Muscle of leg (tissue), 11 donors: ENCODE data around the gene SLC5A1. TPM values are rescaled to one million over a fixed set of nuclear protein-coding genes. Genes with fewer than 3 reads are reported as not detected.
A peak's percentile ranks its signal among the peaks of the same experiment; 100 is the strongest.

Source experiments
- DNase-seq: peaks from one replicate; pipeline ENCODE4 v3.0.0; 2013
- H3K27ac ChIP-seq: one replicate; pipeline ENCODE4 v1.5.1; 2013; ENCODE audit warnings: mild to moderate bottlenecking, low read length, control low read depth
- H3K27me3 ChIP-seq: one replicate; pipeline ENCODE4 v1.6.1; 2013; ENCODE audit warnings: low read length; ENCODE audit not compliant: control insufficient read depth, insufficient read depth
- H3K36me3 ChIP-seq: one replicate; pipeline ENCODE4 v1.6.1; 2013; ENCODE audit warnings: low read length; ENCODE audit not compliant: control insufficient read depth, insufficient read depth
- H3K4me1 ChIP-seq: one replicate; pipeline ENCODE4 v1.6.1; 2013; ENCODE audit warnings: low read length; ENCODE audit not compliant: control insufficient read depth, insufficient read depth
- H3K4me3 ChIP-seq: one replicate; pipeline ENCODE4 v1.5.1; 2013; ENCODE audit warnings: low read length, control low read depth
- H3K9me3 ChIP-seq: replicated peaks from 2 replicates; pipeline ENCODE4 v1.6.1; 2013; ENCODE audit warnings: low read depth, low read length; ENCODE audit not compliant: control insufficient read depth
- WGBS: methylation state at CpG from one replicate; pipeline ENCODE4 v1.1.5; 2013; ENCODE audit warnings: missing lambda C conversion rate; ENCODE audit not compliant: insufficient coverage; 5-methylcytosine and 5-hydroxymethylcytosine counted together
- polyA plus RNA-seq, 8 donors: library from polyadenylated mRNA; unstranded; fragments of 120-200 nt; gene quantifications; one replicate each; pipeline versions ENCODE4 v1.2.1 to v1.2.3, GENCODE V29; 2013; ENCODE audit warnings: inconsistent platforms in 1 of 8, low replicate concordance in 1 of 8; ENCODE audit not compliant: insufficient read length in 8 of 8, insufficient read depth in 1 of 8
- total RNA-seq: library from RNA; stranded (reverse); fragments of 120-200 nt; gene quantifications from one replicate; pipeline ENCODE4 v1.2.4, GENCODE V29; 2013

SLC5A1 gene
- total and polyA plus RNA-seq, 9 donors = 0.58 to 16.1 (median 3.7) TPM

- Histone ChIP-seq H3K4me3 (no peak overlapping the region), H3K27me3 (no peaks in the 10 kb centered on the region), H3K9me3 (no peaks in the 10 kb centered on the region), H3K4me1 (no peaks in the 10 kb centered on the region), H3K36me3 (no peaks in the 10 kb centered on the region), H3K27ac (no peak overlapping the region)
- no CpG with 5 or more reads among the region's 3 CpGs for WGBS
- DNase-seq = no peak
Measured at GRCh38 chr22:32021716-32022115, 21.3 kb upstream of the SLC5A1 start.

- H3K27me3 ChIP-seq = no peaks in the 10 kb centered on the region
Measured at GRCh38 chr22:32023251-32023827, 19.7 kb upstream of the SLC5A1 start.

GRCh38 chr22:32024796-32025195 lies 18.3 kb upstream of the SLC5A1 start:
- Histone ChIP-seq H3K4me1 (no peaks in the 10 kb centered on the region), H3K27me3 (no peaks in the 10 kb centered on the region), H3K4me3 (no peak overlapping the region), H3K36me3 (no peaks in the 10 kb centered on the region), H3K9me3 (no peaks in the 10 kb centered on the region), H3K27ac (no peak overlapping the region)
- DNase-seq = no peak
- WGBS = 83% methylated on average over 1 of the region's 1 CpG

More at GRCh38 chr22:32023251-32023827, 19.7 kb upstream of the SLC5A1 start:
- H3K36me3 ChIP-seq = no peaks in the 10 kb centered on the region
- H3K27ac ChIP-seq = no peak overlapping the region
- no peaks in the 10 kb centered on the region for H3K4me1 ChIP-seq
- H3K4me3 ChIP-seq = no peak overlapping the region
- no peaks in the 10 kb centered on the region for H3K9me3 ChIP-seq
- no peak for DNase-seq
- no CpG with 5 or more reads among the region's 2 CpGs for WGBS

- Histone ChIP-seq H3K4me1 (no peaks in the 10 kb centered on the region), H3K4me3 (no peak overlapping the region), H3K27ac (no peak overlapping the region), H3K9me3 (no peaks in the 10 kb centered on the region), H3K27me3 (no peaks in the 10 kb centered on the region), H3K36me3 (no peaks in the 10 kb centered on the region)
- WGBS = 100% methylated on average over 1 of the region's 4 CpGs
- no peak for DNase-seq
Measured at GRCh38 chr22:32030518-32031247, 12.4 kb upstream of the SLC5A1 start.

GRCh38 chr22:32031466-32031865 lies 11.6 kb upstream of the SLC5A1 start:
- Histone ChIP-seq H3K4me1 (no peaks in the 10 kb centered on the region), H3K4me3 (no peak overlapping the region), H3K27ac (no peak overlapping the region), H3K9me3 (no peaks in the 10 kb centered on the region), H3K27me3 (no peaks in the 10 kb centered on the region), H3K36me3 (no peaks in the 10 kb centered on the region)
- DNase-seq = no peak
- 76% methylated on average over 4 of the region's 5 CpGs for WGBS

DNA sequence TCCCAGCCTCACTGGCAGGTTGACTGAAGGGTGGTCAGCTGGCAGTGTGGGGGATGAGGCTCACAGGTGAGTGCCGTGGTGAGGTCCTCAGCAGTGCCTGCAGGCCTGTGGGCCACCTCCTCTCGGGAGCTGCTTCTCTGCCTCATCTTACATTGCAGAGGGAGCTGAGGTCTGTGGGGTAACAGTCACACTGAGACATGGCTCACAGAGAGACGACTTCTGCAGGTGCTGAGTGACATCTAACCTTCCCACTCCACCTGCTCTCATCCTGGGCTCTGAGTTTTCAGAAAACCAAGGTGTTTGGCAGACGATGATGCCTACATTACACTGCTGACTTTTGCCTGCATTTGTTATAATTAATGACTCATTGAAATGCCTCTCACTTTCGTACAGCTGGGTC lies 8.8 kb upstream of the SLC5A1 start:
- DNase-seq = no peak
- Histone ChIP-seq H3K9me3 (no peaks in the 10 kb centered on the region), H3K27ac (no peak overlapping the region), H3K4me3 (no peak overlapping the region), H3K36me3 (no peaks in the 10 kb centered on the region), H3K27me3 (no peaks in the 10 kb centered on the region), H3K4me1 (no peaks in the 10 kb centered on the region)
- no CpG with 5 or more reads among the region's 5 CpGs for WGBS

DNA sequence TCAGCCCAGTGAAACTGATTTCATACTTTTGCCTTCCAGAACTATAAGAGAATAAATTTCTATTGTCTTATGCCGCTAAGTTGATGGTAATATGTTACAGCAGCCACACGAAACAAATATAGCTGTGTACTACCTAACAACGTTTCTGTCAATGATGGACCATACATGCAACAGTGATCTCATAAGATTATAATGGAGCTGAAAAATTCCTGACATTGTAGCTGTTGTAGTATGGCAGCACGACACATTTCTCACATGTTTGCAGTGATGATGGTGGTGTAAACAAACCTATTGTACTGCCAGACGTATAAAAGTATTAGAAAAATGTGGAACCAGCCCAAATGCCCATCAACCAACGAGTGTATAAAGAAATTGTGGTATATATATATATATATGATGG lies 5.8 kb upstream of the SLC5A1 start:
- WGBS = no CpG with 5 or more reads among the region's 6 CpGs
- H3K9me3 ChIP-seq = no peaks in the 10 kb centered on the region
- H3K27me3 ChIP-seq = peaks cover 16% of the 10 kb centered on the region
- no peaks in the 10 kb centered on the region for H3K36me3 ChIP-seq
- no peaks in the 10 kb centered on the region for H3K4me1 ChIP-seq
- H3K4me3 ChIP-seq = no peak overlapping the region
- no peak overlapping the region for H3K27ac ChIP-seq
- no peak for DNase-seq

GRCh38 chr22:32040324-32040904 lies 2.6 kb upstream of the SLC5A1 start:
- H3K4me3 ChIP-seq = no peak overlapping the region
- DNase-seq = no peak
- H3K36me3 ChIP-seq = no peaks in the 10 kb centered on the region
- no peaks in the 10 kb centered on the region for H3K4me1 ChIP-seq
- H3K27ac ChIP-seq = no peak overlapping the region
- H3K9me3 ChIP-seq = no peaks in the 10 kb centered on the region
- H3K27me3 ChIP-seq = peaks cover 35% of the 10 kb centered on the region
- 31% methylated on average over 3 of the region's 3 CpGs for WGBS

- Histone ChIP-seq H3K36me3 (no peaks in the 10 kb centered on the region), H3K27me3 (peaks cover 35% of the 10 kb centered on the region), H3K9me3 (no peaks in the 10 kb centered on the region), H3K27ac (no peak overlapping the region), H3K4me3 (no peak overlapping the region), H3K4me1 (no peaks in the 10 kb centered on the region)
- DNase-seq = no peak
- WGBS = 45% methylated on average over 9 of the region's 9 CpGs
Measured at GRCh38 chr22:32043391-32043790, 330 bp downstream of the SLC5A1 start.

DNA sequence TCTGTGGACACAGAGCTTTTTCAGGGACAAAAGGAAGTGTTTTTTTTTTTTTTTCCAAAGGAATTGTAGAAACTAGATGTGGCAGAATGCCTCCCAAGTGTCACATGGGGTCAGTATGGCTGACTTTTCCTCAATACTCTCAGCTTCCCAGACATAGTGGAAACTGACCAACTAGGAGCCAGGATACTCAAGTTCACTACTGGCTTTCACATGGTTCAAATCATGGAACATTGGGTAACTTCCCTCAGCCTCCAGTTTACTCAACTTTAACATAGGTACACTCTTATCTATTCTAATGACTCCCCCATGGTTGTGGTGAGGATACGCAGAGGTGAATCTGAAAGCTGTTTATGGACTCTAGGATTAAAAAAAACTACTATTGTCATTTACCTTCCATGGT lies 1.4 kb downstream of the SLC5A1 start:
- DNase-seq = peak; percentile 33
- no peaks in the 10 kb centered on the region for H3K36me3 ChIP-seq
- no CpG with 5 or more reads among the region's 1 CpG for WGBS
- H3K27me3 ChIP-seq = peaks cover 35% of the 10 kb centered on the region
- H3K4me1 ChIP-seq = no peaks in the 10 kb centered on the region
- H3K9me3 ChIP-seq = no peaks in the 10 kb centered on the region
- no peak overlapping the region for H3K27ac ChIP-seq
- no peak overlapping the region for H3K4me3 ChIP-seq
